Measurements from ENCODE around the gene SSX2IP.

DNA sequence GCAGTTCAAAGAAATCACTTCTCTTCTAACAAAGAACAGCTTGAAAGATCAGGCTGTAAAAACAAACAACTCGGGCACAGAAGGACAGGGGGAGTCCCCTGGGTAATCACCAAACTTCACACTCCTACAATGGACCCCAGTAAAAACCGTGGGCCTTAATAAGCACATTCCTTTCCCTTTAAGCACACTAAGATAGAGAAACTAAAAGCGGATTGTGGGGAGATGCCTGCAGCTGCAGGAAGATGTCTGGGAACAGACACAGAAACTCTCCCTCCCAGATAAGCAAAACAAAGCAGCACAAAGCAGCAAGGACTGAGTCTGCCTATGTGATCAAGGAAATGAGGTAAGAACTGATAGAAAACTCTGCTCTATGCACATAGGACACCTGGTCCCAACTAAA, 78.5 kb downstream of the SSX2IP start:
- TF ChIP-seq, protein P1, sequence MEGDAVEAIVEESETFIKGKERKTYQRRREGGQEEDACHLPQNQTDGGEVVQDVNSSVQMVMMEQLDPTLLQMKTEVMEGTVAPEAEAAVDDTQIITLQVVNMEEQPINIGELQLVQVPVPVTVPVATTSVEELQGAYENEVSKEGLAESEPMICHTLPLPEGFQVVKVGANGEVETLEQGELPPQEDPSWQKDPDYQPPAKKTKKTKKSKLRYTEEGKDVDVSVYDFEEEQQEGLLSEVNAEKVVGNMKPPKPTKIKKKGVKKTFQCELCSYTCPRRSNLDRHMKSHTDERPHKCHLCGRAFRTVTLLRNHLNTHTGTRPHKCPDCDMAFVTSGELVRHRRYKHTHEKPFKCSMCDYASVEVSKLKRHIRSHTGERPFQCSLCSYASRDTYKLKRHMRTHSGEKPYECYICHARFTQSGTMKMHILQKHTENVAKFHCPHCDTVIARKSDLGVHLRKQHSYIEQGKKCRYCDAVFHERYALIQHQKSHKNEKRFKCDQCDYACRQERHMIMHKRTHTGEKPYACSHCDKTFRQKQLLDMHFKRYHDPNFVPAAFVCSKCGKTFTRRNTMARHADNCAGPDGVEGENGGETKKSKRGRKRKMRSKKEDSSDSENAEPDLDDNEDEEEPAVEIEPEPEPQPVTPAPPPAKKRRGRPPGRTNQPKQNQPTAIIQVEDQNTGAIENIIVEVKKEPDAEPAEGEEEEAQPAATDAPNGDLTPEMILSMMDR (IDR thresholded peaks at IDR 0.05; ENCODE audit: low read depth, low read length, missing input control), result no peak
- TF ChIP-seq RXRA (IDR thresholded peaks at IDR 0.05), result no peak
- TF ChIP-seq, protein P2, sequence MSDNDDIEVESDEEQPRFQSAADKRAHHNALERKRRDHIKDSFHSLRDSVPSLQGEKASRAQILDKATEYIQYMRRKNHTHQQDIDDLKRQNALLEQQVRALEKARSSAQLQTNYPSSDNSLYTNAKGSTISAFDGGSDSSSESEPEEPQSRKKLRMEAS (IDR thresholded peaks at IDR 0.05), result no peak
- TF ChIP-seq EGR1 (IDR thresholded peaks at IDR 0.05; ENCODE audit: low read depth in 2 of 2), result no peak
- TF ChIP-seq, protein P3, sequence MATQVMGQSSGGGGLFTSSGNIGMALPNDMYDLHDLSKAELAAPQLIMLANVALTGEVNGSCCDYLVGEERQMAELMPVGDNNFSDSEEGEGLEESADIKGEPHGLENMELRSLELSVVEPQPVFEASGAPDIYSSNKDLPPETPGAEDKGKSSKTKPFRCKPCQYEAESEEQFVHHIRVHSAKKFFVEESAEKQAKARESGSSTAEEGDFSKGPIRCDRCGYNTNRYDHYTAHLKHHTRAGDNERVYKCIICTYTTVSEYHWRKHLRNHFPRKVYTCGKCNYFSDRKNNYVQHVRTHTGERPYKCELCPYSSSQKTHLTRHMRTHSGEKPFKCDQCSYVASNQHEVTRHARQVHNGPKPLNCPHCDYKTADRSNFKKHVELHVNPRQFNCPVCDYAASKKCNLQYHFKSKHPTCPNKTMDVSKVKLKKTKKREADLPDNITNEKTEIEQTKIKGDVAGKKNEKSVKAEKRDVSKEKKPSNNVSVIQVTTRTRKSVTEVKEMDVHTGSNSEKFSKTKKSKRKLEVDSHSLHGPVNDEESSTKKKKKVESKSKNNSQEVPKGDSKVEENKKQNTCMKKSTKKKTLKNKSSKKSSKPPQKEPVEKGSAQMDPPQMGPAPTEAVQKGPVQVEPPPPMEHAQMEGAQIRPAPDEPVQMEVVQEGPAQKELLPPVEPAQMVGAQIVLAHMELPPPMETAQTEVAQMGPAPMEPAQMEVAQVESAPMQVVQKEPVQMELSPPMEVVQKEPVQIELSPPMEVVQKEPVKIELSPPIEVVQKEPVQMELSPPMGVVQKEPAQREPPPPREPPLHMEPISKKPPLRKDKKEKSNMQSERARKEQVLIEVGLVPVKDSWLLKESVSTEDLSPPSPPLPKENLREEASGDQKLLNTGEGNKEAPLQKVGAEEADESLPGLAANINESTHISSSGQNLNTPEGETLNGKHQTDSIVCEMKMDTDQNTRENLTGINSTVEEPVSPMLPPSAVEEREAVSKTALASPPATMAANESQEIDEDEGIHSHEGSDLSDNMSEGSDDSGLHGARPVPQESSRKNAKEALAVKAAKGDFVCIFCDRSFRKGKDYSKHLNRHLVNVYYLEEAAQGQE (IDR thresholded peaks at IDR 0.05), result no peak
- no peak for TF ChIP-seq TAF1 (conservative IDR thresholded peaks at IDR 0.05)
- no peak for TF ChIP-seq JUND (IDR thresholded peaks at IDR 0.05)
- TF ChIP-seq RAD21 (IDR thresholded peaks at IDR 0.05), result no peak
- no peak for TF ChIP-seq YY1 (IDR thresholded peaks at IDR 0.05)

Measured in liver (tissue), 3 donors.